Head of caudate nucleus (tissue), 42 donors: ENCODE measurements around the gene APLF.
"Not testable (repeated sequence)": the region's sequence is repeated elsewhere in the genome, so short reads cannot be mapped to it uniquely, and the experiment has no call there.

Source experiments
- DNase-seq, 42 donors: peaks; one replicate each; pipeline versions ENCODE4 v3.0.0 to v3.0.0-alpha.2; 2020 to 2021; ENCODE audit warnings: mixed read lengths in 7 of 42
- intact Hi-C: fragments of 100-400 bp; cut with DNase I; formaldehyde crosslinking; loops from one replicate; pipeline ENCODE4 v1.15.0; 2022

The APLF gene

DNA sequence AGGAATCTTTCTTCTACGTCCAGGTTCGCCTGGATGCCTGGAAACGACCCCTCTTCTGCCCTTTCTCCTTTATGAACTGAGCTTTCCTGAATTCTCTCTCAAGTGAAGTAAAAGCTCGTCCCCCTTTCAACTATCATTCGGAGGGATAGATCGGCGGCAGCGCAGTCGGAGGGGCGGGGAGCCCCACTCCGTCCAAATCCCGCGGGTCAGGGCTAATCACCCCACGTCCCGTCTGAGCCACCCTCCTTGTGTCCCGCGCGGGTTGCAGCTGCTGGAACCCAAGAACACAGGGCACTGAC, 658 bp upstream of the APLF start:
- intact Hi-C loops = loop anchor here (10.0 kb wide), 1 partner anchor 458 kb away; no protein-coding TSS in a partner anchor
- no peak for DNase-seq

DNA sequence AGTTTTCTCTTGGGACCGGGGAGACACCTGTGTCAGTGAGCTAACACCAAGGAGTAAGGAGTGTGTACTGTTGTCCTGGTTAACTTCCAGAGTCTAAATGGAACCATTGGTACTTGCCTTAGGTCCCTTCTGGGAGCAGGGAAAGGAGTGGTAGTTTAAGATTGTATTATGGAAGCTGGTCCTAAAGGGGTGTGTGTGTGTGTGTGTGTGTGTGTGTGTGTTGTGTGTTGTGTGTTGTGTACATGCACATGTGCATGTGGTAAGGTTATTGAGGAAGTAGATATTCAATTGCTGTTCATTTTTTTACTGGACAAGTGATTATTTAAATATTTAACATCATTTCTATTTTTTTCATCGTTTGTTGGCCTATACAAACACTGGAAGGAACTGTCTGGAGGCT, 1.4 kb downstream of the APLF start:
- intact Hi-C loops = loop anchor here (10.0 kb wide), 1 partner anchor 456 kb away; no protein-coding TSS in a partner anchor
- no peak for DNase-seq

DNA sequence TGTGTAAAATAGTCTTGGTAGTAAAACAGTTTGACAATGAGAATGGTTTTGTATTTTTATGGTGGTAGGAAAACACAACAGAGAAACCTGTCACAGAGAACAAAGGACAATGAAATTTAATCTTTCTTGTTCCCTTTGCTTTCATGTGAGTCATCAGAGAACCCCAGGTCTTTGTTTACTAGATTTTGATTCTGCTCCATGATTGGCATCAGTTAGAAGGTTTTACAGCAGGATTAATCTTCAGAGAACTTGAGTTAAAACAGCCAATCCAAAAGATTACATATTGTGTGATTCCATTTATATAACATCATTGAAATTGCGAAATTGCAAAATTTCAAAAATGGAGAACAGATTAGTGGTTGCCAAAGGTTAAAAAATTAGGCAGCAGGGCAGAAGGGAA, 2.5 kb downstream of the APLF start:
- intact Hi-C loops = loop anchor here (10.0 kb wide), 1 partner anchor 455 kb away; no protein-coding TSS in a partner anchor
- no peak for DNase-seq

DNA sequence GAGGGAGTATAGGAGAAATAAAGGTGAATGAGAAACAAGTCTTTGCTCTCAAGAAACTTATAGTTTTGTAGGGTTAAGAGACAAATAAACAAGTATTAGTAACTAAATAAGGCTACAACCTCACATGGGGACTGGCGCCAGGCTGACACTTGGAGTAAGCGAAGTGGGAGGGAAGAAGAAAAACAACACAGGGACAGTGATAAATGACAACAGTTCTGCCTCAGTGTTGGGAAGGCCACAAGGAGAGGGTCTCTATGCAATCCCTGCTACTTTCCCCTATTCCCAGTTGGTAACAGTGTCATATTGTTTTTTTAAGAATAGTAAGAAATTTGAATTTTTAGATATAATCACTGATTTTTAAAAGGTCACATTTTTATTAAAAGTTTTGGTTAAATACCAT, 4.0 kb downstream of the APLF start:
- intact Hi-C loops = no loop called here
- no peak for DNase-seq

DNA sequence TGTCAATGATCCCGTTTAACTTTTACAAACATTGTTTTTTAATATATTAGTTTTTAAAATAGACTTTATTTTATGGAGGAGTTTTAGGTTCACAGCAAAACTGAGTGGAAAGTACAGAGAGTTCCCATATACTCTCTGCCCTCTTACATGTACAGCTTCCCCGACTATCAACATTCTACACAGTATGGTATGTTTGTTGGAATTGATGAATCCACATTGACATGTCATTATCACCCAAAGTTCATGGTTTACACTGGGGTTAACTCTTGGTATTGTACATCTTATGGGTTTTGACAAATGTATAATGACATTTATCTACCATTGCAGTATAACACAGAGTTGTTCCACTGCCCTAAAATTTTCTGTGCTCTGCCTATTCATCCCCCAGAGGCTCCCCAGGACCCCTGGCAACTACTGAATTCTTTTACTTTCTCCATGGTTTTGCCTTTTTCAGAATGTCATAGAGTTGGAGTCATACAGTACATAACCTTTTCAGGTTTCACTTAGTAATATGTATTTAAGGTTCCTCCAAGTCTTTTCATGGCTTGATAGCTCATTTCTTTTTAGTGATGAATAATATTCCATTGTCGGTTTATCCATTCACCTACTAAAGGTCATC, 5.5 kb downstream of the APLF start:
- intact Hi-C loops = no loop called here
- no peak for DNase-seq

DNA sequence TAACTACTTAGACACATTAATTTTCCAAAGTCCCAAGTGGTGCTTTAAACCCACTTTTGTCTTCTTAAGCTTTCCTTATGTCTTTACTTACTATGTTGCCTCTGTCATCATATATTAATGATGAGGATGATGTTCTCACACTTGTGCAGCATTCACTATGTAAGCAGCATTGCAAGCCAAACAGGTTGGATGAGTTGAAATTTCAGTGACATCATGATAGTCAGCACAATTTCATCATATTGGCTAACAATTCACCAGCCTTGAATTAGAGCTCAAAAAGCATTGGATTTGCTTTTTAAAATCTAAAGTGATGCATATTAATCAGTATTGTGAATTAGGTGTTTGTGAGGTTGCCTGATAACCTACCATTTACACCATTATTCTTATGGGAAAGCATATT, 7.7 kb downstream of the APLF start:
- no peak for DNase-seq
- intact Hi-C loops = no loop called here

DNA sequence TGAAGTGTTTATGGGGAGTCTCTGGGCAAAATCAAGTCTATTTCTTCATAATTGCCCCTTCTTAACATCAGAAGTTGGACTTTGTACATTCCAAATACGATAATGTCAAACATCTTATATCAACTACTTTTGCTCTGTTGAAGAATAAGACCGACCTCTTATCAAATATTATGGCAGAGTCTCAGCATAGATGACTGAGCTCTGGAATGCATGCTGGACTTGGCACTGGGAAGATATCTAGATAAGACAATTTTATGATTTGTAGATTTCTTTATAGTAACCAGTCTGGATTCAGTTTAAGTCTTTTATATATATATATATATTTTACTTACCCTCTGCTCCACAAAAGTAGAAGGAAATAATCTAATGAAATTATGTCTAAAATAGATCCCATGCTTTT, 8.2 kb downstream of the APLF start:
- intact Hi-C loops = no loop called here
- no peak for DNase-seq

DNA sequence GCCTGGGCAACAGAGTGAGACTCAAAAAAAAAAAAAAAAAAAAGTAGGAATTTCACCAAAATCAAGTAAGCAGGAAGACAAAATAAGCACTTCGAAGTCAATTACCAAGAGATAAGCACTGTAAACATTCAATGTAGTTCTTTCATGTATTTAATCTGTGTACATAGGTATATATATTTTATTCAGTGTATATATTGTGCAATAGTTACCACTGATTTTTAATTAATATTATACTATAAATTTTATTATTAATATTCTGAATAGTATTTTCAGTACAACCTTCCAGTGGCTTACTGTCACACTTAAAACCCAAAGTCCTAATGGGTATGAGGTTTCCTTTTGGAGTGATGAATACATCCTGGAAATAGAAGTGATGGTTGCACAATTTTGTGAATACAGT, 9.1 kb downstream of the APLF start:
- no peak for DNase-seq
- intact Hi-C loops = no loop called here

DNA sequence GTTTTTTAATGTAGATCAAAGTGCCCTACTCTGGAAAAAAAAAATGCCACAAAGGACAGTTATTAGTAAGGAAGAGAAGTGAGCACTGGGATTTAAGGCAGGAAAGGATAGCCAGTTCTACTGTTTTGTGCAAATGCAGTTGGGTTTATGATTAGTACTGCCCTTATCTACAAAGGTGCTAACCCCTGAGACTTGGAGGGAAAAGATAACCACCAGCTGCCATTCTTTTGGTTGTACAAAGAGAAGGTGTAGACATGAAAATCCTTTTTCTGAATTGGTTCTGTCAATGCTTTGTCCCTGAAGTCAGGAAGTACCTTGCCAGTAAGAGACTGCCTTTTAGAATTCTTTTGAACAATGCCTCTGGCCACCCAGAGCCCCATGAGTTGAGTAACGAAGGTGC, 11.3 kb downstream of the APLF start:
- DNase-seq = no peak
- intact Hi-C loops = no loop called here

DNA sequence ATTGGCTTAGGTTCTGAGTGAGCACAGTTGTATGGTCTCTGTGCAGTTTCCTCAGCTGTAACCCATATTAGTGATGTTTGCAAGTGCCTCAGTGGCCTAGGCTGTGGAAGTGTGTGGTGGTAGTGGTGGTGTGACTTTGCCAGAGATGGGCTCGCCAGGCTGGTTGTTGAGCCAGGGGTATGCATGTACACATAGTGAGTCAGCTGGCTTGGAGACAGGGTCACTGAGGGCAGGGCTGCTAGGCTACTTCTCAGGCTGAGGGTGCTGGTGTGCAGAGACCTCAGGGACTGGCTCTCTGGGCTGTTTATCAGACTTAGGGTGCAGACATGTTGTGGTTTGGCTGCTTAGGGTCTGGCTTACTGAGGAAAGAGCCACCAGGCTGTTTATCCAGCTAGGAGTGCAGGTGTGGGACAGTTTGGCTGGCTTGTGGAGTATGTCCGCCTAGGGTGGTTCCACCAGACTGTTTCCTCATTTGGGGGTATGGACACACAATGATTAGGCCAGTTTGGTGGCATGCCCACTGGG, 15.0 kb downstream of the APLF start:
- no peak for DNase-seq
- intact Hi-C loops = no loop called here

DNA sequence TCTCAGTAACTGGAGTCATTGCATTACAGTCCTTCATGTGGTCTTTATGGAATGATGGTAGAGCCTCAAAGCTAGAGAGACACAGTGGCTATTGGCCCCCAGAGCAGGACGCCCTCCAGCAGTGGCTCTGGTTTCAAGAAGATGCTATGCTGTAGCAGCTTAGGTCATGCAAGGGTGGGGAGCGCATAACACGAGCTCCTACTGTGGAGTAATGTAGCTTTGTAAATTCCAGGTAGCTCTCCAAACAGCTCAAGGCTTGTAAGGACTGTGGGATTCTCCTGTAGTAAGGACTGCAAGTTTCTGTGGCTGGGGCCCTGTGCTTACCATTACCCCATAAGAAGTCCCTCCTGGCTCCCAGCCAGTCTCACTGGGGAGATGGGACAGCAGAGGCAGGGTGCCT, 15.6 kb downstream of the APLF start:
- no peak for DNase-seq

DNA sequence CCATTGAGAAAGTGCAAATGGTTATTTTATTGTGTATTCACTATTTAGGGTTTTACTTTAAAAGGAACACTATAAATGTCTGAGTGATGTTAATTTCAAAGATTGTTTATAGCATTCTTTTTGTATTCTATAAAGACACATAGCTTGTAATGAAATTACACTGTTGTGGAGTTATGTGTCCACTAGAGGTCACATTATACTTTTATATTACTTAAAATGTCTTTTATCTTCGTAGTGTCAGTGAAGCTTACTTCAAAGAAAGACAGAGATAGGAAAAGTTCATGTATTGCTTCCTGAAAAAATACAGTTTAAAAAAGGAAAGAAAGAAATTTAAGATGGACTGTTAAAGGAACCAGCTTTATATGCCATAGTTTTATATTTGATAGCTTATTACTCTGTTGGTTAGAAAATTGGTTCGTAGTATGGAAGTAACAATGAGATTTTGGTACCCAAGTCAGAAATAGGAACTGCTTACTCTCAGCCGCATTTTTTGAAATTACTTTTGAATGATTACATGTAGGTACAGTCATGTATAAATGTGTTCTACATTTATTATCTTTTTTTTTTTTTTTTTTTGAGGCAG, 20.5 kb downstream of the APLF start:
- intact Hi-C loops = no loop called here
- DNase-seq = no peak

More for the DNA sequence above, 15.6 kb downstream of the APLF start:
- intact Hi-C loops = no loop called here

DNA sequence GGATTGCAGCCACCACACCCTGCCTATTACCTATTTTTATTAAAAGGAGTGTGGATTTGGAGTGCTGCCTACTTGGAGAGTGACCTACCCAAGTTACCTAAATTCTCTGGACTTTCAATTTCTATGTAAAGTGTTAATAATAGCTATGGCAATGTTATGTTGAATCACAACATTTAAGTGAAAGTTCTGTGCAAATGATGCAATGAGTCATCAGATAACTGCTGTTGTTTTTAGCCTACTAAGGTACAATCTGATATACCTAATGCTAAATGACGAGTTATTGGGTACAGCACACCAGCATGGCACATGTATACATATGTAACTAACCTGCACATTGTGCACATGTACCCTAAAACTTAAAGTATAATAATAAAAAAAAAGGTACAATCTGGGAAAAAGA, 21.2 kb downstream of the APLF start:
- DNase-seq, intact Hi-C loops: not testable (repeated sequence)

DNA sequence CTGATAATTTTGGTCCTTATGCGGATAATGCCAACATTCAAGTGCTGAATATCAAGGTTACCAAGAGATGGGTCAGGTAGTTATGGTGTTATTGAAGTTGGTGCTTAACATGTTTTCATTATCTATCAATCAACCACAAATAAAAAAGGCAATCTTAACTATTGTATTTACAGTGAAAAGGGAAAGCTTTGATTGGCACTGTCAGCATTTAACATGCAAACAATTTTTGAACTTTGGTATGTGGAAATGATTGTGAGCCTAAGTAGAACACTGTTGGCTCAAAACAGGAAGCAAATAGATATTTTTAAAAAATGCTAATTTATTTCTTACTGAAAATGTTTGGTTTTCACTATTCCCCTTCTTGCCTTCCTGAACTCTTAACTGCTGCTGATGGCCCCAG, 21.9 kb downstream of the APLF start:
- DNase-seq = no peak
- intact Hi-C loops = no loop called here

DNA sequence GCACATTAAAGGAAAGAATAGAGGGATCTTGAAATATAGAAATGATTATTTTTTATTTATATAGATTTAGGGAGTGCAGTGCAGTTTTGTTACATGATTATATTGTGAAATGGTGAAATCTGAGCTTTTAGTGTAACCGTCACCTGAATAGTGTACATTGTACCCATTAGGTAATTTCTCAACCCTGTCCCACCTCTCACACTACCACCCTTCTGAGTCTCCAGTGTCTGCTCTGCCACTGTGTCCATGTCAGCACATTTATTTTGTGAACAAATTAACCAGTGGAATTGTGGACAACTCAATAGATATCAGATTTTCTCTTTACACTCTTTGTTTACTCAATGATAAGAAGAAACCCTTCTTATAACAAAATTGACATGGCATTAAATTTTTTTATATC, 24.2 kb downstream of the APLF start:
- intact Hi-C loops = no loop called here
- no peak for DNase-seq

DNA sequence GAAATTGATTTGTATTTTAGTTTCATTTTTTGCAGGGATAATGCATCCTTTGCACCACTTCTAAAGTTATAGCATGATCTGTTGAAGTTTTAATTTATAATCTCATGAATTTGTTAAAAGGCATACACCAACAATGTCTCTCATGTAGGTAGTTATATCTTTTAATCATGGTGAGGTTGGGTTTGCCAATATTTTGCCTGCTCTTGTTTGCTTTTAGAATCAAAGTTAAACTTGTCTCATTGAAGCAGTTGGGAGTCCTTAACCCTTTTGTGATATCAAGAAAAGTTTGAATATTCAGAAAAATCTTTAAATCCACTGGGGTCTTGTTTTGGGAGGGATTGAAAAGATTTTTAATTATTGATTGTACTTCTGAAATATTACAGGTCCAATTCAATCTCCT, 31.7 kb downstream of the APLF start:
- no peak for DNase-seq
- intact Hi-C loops = no loop called here

DNA sequence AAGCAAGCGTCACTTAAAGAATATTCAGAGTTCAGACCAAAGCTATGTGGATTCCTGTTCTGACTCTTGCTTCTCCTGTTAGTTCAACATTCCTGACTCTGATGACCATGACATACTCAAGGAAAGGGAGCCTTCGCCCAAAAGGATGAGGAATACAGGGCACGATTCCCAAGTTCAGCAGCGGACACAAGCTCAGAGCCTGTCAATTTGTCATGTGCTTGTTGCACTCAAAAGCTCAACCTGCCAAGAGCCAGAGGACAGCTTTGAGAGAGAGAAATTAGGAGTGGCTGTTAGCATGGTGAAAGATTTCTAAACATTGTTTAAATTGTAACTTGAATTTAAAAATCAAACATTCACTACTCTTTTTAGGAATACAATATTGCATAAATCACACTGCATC, 33.3 kb downstream of the APLF start:
- no peak for DNase-seq
- intact Hi-C loops = no loop called here

DNA sequence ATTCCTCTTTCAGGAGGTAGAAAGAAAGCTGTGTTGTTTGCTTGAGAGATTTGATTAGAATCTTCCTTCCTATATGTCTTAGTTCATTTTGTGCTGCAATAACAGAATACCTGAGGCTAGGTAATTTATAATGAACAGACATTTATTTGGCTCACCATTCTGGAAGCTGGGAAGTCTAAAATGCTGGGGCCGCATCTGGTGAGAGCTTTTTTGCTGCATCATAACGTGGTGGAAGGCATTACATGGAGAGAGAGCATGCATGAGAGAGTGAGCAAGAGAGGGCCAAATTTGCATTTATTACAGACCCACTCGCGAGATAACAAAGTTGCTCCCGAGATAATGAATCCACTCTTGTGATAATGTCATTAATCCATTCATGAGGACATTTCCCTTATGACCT, 34.4 kb downstream of the APLF start:
- intact Hi-C loops = no loop called here
- no peak for DNase-seq

DNA sequence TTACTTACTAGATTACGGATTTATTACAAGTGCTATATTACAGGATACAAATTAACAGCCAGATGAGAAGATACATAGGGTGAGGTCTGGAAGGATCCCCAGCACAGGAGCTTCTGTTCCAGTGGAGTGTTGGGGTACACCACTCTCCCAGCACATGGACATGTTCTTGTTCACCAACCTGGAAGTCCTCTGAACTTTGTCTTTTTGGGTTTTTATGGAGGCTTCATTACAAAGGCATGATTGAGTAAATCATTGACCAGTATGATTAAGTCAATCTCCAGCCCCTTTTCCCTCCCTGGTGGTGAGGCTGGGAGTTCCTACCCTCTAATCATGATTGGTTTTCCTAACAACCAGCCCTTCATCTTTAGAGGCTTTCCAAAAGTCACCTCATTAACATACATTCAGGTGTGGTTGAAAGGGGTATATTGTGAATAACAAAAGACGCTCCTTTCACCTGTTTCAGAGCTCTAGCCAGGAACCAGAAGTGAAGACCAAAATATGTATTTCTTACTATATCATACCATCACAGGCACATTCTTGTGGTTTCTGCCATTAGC, 38.3 kb downstream of the APLF start:
- DNase-seq = no peak
- intact Hi-C loops = no loop called here

DNA sequence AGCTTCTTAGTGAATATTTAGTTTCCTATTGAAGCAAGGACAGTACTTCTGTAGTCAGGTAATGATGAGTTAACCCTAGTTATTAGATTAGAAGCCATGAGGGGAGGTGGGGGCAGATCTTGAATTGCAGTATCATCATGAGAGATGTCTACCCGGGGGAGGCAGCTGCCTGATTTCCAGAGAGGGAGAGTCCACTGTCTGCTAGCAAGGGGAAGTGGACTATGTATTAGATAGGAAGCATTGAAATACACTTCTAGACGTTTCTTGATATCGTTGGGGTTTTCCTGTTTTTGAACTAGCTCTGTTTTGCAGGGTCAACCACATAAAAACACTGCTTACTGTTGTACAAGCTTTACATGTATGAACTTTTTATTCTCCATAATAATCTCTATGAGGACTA, 38.8 kb downstream of the APLF start:
- intact Hi-C loops = no loop called here
- no peak for DNase-seq

DNA sequence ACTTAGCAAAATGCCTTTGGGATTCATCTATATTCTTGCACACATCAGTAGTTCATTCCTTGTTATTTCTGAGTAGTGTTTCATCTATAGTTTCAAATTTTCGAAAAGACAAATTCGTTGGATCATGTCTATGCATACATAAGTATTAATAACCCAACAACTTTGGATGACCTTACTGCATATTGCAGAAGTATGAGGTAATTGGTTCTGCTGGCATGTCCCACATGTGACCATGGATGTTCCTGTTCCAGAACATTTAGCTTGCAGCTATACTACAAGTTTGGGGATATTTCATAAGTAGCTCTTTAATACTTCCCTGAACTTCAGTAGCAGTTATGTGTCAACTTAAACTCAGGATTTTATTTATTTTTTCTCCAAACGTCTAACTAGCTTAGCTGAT, 44.9 kb downstream of the APLF start:
- DNase-seq = no peak
- intact Hi-C loops = no loop called here
